Renal pelvis (tissue), 4 donors: Measurements from ENCODE around the gene OPHN1. TPM values are rescaled to one million over a fixed set of nuclear protein-coding genes. Genes with fewer than 3 reads are reported as not detected.
"Not testable (repeated sequence)": the region's sequence is repeated elsewhere in the genome, so short reads cannot be mapped to it uniquely, and the experiment has no call there.

ENCODE experiments used
- DNase-seq: peaks from one replicate; pipeline ENCODE4 v3.0.0-alpha.2; 2013
- polyA plus RNA-seq, 3 donors: library from polyadenylated mRNA; unstranded; fragments of 120-200 nt; gene quantifications; one replicate each; pipeline ENCODE4 v1.2.1, GENCODE V29; 2013; ENCODE audit not compliant: insufficient read length in 3 of 3

Gene OPHN1
- polyA plus RNA-seq, 3 donors = 6.9 to 12.5 (median 8.3) TPM

- DNase-seq = peak; percentile 48
Observed at GRCh38 chrX:68365341-68365740, 68.0 kb downstream of the OPHN1 start.

GRCh38 chrX:68363984-68364383 lies 69.3 kb downstream of the OPHN1 start:
- no peak for DNase-seq

GRCh38 chrX:68358679-68359078 lies 74.6 kb downstream of the OPHN1 start:
- DNase-seq = no peak

GRCh38 chrX:68355629-68355920 lies 77.7 kb downstream of the OPHN1 start:
- no peak for DNase-seq

GRCh38 chrX:68354879-68355628 lies 78.2 kb downstream of the OPHN1 start:
- no peak for DNase-seq

- no peak for DNase-seq
Observed at GRCh38 chrX:68345025-68345424, 88.3 kb downstream of the OPHN1 start.

GRCh38 chrX:68343551-68343950 lies 89.7 kb downstream of the OPHN1 start:
- no peak for DNase-seq

- DNase-seq = no peak
Observed at GRCh38 chrX:68332201-68332731, 101.0 kb downstream of the OPHN1 start.

GRCh38 chrX:68326841-68327240 lies 106.5 kb downstream of the OPHN1 start:
- DNase-seq = not testable (repeated sequence)

- no peak for DNase-seq
Observed at GRCh38 chrX:68307769-68308168, 125.5 kb downstream of the OPHN1 start.

GRCh38 chrX:68304602-68305001 lies 128.7 kb downstream of the OPHN1 start:
- DNase-seq = no peak

GRCh38 chrX:68299898-68300297 lies 133.4 kb downstream of the OPHN1 start:
- no peak for DNase-seq

GRCh38 chrX:68292471-68292870 lies 140.8 kb downstream of the OPHN1 start:
- no peak for DNase-seq

- DNase-seq = no peak
Observed at GRCh38 chrX:68288127-68288526, 145.2 kb downstream of the OPHN1 start.

- DNase-seq = no peak
Observed at GRCh38 chrX:68287419-68287818, 145.9 kb downstream of the OPHN1 start.

- DNase-seq = no peak
Observed at GRCh38 chrX:68286980-68287379, 146.3 kb downstream of the OPHN1 start.

GRCh38 chrX:68286076-68286475 lies 147.2 kb downstream of the OPHN1 start:
- DNase-seq = no peak

GRCh38 chrX:68284281-68284904 lies 148.9 kb downstream of the OPHN1 start:
- DNase-seq = no peak

GRCh38 chrX:68273887-68274286 lies 159.4 kb downstream of the OPHN1 start:
- DNase-seq = no peak

GRCh38 chrX:68264793-68265192 lies 168.5 kb downstream of the OPHN1 start:
- DNase-seq = not testable (repeated sequence)

GRCh38 chrX:68261060-68261672 lies 172.1 kb downstream of the OPHN1 start:
- no peak for DNase-seq

GRCh38 chrX:68256990-68257389 lies 176.3 kb downstream of the OPHN1 start:
- DNase-seq = no peak
